ENCODE results near the gene SYNE2. TPM values are rescaled to one million over a fixed set of nuclear protein-coding genes. Genes with fewer than 3 reads are reported as not detected.

SYNE2 gene
- total and polyA plus RNA-seq, 4 donors, result 12.0 to 79.9 (median 19.5) TPM

- Histone ChIP-seq H3K27ac (ENCODE audit: low read depth in 1 of 2, low read length in 2 of 2) (no peak overlapping the region), H3K4me1 (ENCODE audit: control insufficient read depth in 4 of 4, insufficient read depth in 4 of 4, low read length in 3 of 4) (no peaks in the 10 kb centered on the region), H3K4me3 (ENCODE audit: low read depth in 1 of 3, low read length in 3 of 3) (no peak overlapping the region), H3K27me3 (ENCODE audit: control insufficient read depth in 4 of 4, insufficient read depth in 4 of 4, low read length in 3 of 4) (no peaks in the 10 kb centered on the region), H3K36me3 (ENCODE audit: control insufficient read depth in 4 of 4, insufficient read depth in 3 of 4, low read depth in 1 of 4, low read length in 3 of 4) (peaks cover 0 to 1% (median 0%) of the 10 kb centered on the region in 4 donors), H3K9ac (ENCODE audit: low read depth in 1 of 2, low read length in 2 of 2) (no peak overlapping the region), H3K9me3 (ENCODE audit: control insufficient read depth in 4 of 4, low read length in 3 of 4) (no peaks in the 10 kb centered on the region)
- TF ChIP-seq YY1 (IDR thresholded peaks at IDR 0.05), result no peak
- no peak for TF ChIP-seq NR2F2 (IDR thresholded peaks at IDR 0.05)
- no peak for TF ChIP-seq FOXA1 (IDR thresholded peaks at IDR 0.05)
- no peak for TF ChIP-seq GABPA (IDR thresholded peaks at IDR 0.05 in 1 of 2, conservative IDR thresholded peaks at IDR 0.05 in 1 of 2)
- TF ChIP-seq REST (IDR thresholded peaks at IDR 0.05), result no peak
- no peak for TF ChIP-seq CTCF (IDR thresholded peaks at IDR 0.05; ENCODE audit: low read depth, low read length, missing input control)
- TF ChIP-seq RAD21 (IDR thresholded peaks at IDR 0.05), result no peak
- TF ChIP-seq SP1 (IDR thresholded peaks at IDR 0.05), result no peak
- TF ChIP-seq ZBTB33 (IDR thresholded peaks at IDR 0.05), result no peak
- no peak for TF ChIP-seq ATF3 (IDR thresholded peaks at IDR 0.05)
- no peak for TF ChIP-seq MAX (IDR thresholded peaks at IDR 0.05)
- no peak for TF ChIP-seq JUND (IDR thresholded peaks at IDR 0.05)
- TF ChIP-seq HNF4G (IDR thresholded peaks at IDR 0.05), result no peak
- no peak for TF ChIP-seq TAF1 (conservative IDR thresholded peaks at IDR 0.05)
- TF ChIP-seq EGR1 (IDR thresholded peaks at IDR 0.05; ENCODE audit: low read depth in 2 of 2), result no peak
- no peak for DNase-seq (ENCODE audit: low spot score)
- WGBS, result 85% methylated on average over 2 of the region's 2 CpGs
Observed at GRCh38 chr14:63960926-63961567, 108.2 kb downstream of the SYNE2 start.

GRCh38 chr14:63962906-63963305 is 110.1 kb downstream of the SYNE2 start:
- DNase-seq (ENCODE audit: low spot score), result no peak
- WGBS, result 85% methylated on average over 2 of the region's 2 CpGs

More at GRCh38 chr14:63962906-63963305, 110.1 kb downstream of the SYNE2 start:
- no peaks in the 10 kb centered on the region for H3K4me1 ChIP-seq (ENCODE audit: control insufficient read depth in 4 of 4, insufficient read depth in 4 of 4, low read length in 3 of 4)
- peaks cover 0 to 1% (median 0%) of the 10 kb centered on the region in 4 donors for H3K36me3 ChIP-seq (ENCODE audit: control insufficient read depth in 4 of 4, insufficient read depth in 3 of 4, low read depth in 1 of 4, low read length in 3 of 4)
- H3K27me3 ChIP-seq (ENCODE audit: control insufficient read depth in 4 of 4, insufficient read depth in 4 of 4, low read length in 3 of 4), result no peaks in the 10 kb centered on the region
- no peak overlapping the region for H3K27ac ChIP-seq (ENCODE audit: low read depth in 1 of 2, low read length in 2 of 2)
- H3K4me3 ChIP-seq (ENCODE audit: low read depth in 1 of 3, low read length in 3 of 3), result no peak overlapping the region
- no peak overlapping the region for H3K9ac ChIP-seq (ENCODE audit: low read depth in 1 of 2, low read length in 2 of 2)
- TF ChIP-seq HNF4A (conservative IDR thresholded peaks at IDR 0.05) (no peak), CTCF (IDR thresholded peaks at IDR 0.05; ENCODE audit: low read depth, low read length, missing input control) (no peak), TAF1 (conservative IDR thresholded peaks at IDR 0.05) (no peak), ATF3 (IDR thresholded peaks at IDR 0.05) (no peak), JUND (IDR thresholded peaks at IDR 0.05) (no peak), RAD21 (IDR thresholded peaks at IDR 0.05) (no peak), RXRA (IDR thresholded peaks at IDR 0.05) (no peak), HNF4G (IDR thresholded peaks at IDR 0.05) (no peak), YY1 (IDR thresholded peaks at IDR 0.05) (no peak), EGR1 (IDR thresholded peaks at IDR 0.05; ENCODE audit: low read depth in 2 of 2) (no peak), NR2F2 (IDR thresholded peaks at IDR 0.05) (no peak)
- no peaks in the 10 kb centered on the region for H3K9me3 ChIP-seq (ENCODE audit: control insufficient read depth in 4 of 4, low read length in 3 of 4)

All from liver (tissue), 9 donors.